MG63 (cell line): ENCODE measurements around the gene RBPJ. TPM values are rescaled to one million over a fixed set of nuclear protein-coding genes. Genes with fewer than 3 reads are reported as not detected.
A peak's percentile ranks its signal among the peaks of the same experiment; 100 is the strongest.
"Not testable (repeated sequence)": the region's sequence is repeated elsewhere in the genome, so short reads cannot be mapped to it uniquely, and the experiment has no call there.

Experiments
- DNase-seq: peaks from one replicate; pipeline ENCODE4 v3.0.0-alpha.2; 2020
- H3K27me3 ChIP-seq: fragments of 250-450 bp; sonication (Bioruptor Pico); 2 replicates; pipeline ENCODE4 v1.5.1; 2020; ENCODE audit warnings: mild to moderate bottlenecking, moderate library complexity
- H3K36me3 ChIP-seq: fragments of 250-450 bp; sonication (Bioruptor Pico); 2 replicates; pipeline ENCODE4 v1.5.1; 2020; ENCODE audit warnings: mild to moderate bottlenecking, moderate library complexity
- H3K4me3 ChIP-seq: fragments of 250-450 bp; sonication (Bioruptor Pico); 2 replicates; pipeline ENCODE4 v1.5.1; 2020; ENCODE audit warnings: mild to moderate bottlenecking, moderate library complexity
- H3K9me3 ChIP-seq: fragments of 250-450 bp; sonication (Bioruptor Pico); 2 replicates; pipeline ENCODE4 v1.5.1; 2020; ENCODE audit warnings: mild to moderate bottlenecking, moderate library complexity
- total RNA-seq: library from RNA; depleted of rRNA; stranded (reverse); fragments of >200 nt; shearing (Covaris generic); gene quantifications from 2 replicates; pipeline ENCODE4 v1.2.3, GENCODE V29; 2014; ENCODE audit warnings: low replicate concordance

The RBPJ gene
- total RNA-seq, 1 experiment from 2014 or later = 50.7 TPM

GRCh38 chr4:26355392-26356052, 34.7 kb downstream of the RBPJ start:
- no peak for DNase-seq
- Histone ChIP-seq H3K27me3 (no peaks in the 10 kb centered on the region), H3K36me3 (peaks cover 2% of the 10 kb centered on the region; the same call in 1 of the 2 replicates), H3K9me3 (no peaks in the 10 kb centered on the region), H3K4me3 (no peak overlapping the region)

GRCh38 chr4:26356081-26356501, 35.3 kb downstream of the RBPJ start:
- H3K36me3 ChIP-seq = peaks cover 2% of the 10 kb centered on the region; the same call in 1 of the 2 replicates

GRCh38 chr4:26359521-26359920, 38.7 kb downstream of the RBPJ start:
- not testable (repeated sequence) for H3K27me3 ChIP-seq, H3K9me3 ChIP-seq, H3K36me3 ChIP-seq
- peak overlapping the region; percentile 31 for H3K4me3 ChIP-seq
- DNase-seq = peak; percentile 44

More at GRCh38 chr4:26356081-26356501, 35.3 kb downstream of the RBPJ start:
- no peak overlapping the region for H3K4me3 ChIP-seq
- no peak for DNase-seq
- no peaks in the 10 kb centered on the region for H3K9me3 ChIP-seq
- H3K27me3 ChIP-seq = no peaks in the 10 kb centered on the region

DNA sequence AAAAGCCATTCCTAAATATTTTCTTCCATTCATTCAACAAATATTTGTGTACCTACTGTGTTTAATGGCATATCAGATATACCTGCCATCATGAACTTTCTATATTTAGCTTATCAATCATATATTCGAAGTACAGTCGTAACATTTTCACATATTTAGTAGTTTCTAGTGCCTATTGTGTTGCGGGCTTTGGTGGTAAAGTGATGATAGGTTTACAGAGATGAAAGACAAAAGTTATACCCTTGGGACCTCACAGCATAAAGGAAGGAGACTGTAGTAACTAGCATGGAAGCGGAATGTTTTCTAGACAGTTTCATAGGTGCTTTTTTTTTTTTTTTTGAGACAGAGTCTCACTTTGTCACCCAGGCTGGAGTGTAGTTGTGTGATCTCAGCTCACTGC, 39.5 kb downstream of the RBPJ start:
- no peaks in the 10 kb centered on the region for H3K27me3 ChIP-seq
- peaks cover 2% of the 10 kb centered on the region; the same call in 1 of the 2 replicates for H3K36me3 ChIP-seq
- H3K4me3 ChIP-seq = no peak overlapping the region
- no peaks in the 10 kb centered on the region for H3K9me3 ChIP-seq
- DNase-seq = no peak

DNA sequence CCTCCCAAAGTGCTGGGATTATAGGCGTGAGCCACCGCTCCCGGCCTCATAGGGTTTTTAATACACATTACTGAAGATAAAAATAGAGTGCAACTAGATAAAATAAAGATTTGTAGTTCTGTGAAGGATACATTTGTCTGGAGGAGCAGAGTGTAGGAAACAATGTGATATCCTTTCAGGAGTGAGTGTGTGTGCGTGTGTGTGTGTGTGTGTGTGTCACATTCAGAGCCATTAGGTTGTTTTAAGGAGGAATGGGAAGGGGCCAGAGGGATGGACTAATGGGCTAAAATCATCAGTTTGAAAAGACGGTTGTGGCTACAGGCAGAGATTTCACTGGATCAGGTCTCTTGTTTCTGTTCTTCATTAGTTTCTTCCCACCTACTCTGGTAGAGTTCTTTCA, 40.0 kb downstream of the RBPJ start:
- Histone ChIP-seq H3K27me3 (no peaks in the 10 kb centered on the region), H3K36me3 (peaks cover 3% of the 10 kb centered on the region), H3K4me3 (no peak overlapping the region), H3K9me3 (no peaks in the 10 kb centered on the region)
- DNase-seq = no peak

DNA sequence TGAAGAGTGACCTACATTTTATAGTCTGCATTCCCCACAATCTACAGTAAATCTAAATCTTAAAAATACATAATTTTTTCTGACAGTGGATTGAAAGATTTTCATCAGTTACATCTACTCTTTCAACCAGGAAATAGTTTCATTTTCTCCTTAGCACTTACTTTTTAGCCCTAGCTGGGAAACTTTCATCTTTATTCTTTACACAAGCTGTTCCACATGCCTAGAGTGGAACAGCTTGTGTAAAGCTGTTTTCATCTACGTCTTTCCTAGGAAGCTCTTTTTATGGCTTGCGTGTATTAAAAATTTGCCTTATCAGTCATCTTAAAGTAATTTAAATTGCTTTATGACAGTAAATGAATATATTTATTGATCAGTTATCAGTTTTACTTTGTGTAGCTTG, 40.5 kb downstream of the RBPJ start:
- H3K36me3 ChIP-seq = peaks cover 8% of the 10 kb centered on the region
- H3K9me3 ChIP-seq = no peaks in the 10 kb centered on the region
- H3K4me3 ChIP-seq = no peak overlapping the region
- no peak for DNase-seq
- no peaks in the 10 kb centered on the region for H3K27me3 ChIP-seq

- Histone ChIP-seq H3K27me3 (no peaks in the 10 kb centered on the region), H3K9me3 (no peaks in the 10 kb centered on the region), H3K4me3 (no peak overlapping the region), H3K36me3 (peaks cover 21% of the 10 kb centered on the region)
- no peak for DNase-seq
Measured at GRCh38 chr4:26362745-26363439, 42.1 kb downstream of the RBPJ start.

GRCh38 chr4:26365537-26366150, 44.8 kb downstream of the RBPJ start:
- Histone ChIP-seq H3K27me3 (no peaks in the 10 kb centered on the region), H3K9me3 (no peaks in the 10 kb centered on the region), H3K36me3 (peaks cover 34% of the 10 kb centered on the region), H3K4me3 (no peak overlapping the region)
- DNase-seq = no peak

GRCh38 chr4:26367811-26368210, 47.0 kb downstream of the RBPJ start:
- Histone ChIP-seq H3K36me3 (peaks cover 36% of the 10 kb centered on the region), H3K4me3 (no peak overlapping the region), H3K9me3 (no peaks in the 10 kb centered on the region), H3K27me3 (no peaks in the 10 kb centered on the region)
- DNase-seq = no peak

DNA sequence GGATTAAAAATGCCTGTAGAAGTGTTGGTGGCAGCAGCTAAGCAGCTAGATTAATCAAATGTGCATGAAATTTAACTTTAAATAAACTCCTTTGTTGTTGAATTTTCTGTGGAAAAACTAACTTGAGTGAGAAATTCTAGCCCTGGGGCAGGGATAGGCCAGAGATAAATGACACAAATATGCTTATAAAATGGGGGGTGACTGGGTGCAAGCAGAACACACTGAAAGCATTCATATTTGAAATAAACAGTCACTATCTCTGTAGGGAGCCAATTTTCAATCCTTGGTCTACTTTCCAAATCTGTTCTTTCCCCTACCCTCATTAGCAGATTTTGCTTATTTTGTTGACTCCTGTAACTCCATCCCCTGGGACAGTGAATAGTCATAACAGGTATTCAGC, 47.9 kb downstream of the RBPJ start:
- H3K27me3 ChIP-seq = no peaks in the 10 kb centered on the region
- peaks cover 39% of the 10 kb centered on the region for H3K36me3 ChIP-seq
- no peak overlapping the region for H3K4me3 ChIP-seq
- no peaks in the 10 kb centered on the region for H3K9me3 ChIP-seq
- no peak for DNase-seq

GRCh38 chr4:26369132-26369531, 48.3 kb downstream of the RBPJ start:
- Histone ChIP-seq H3K36me3 (peaks cover 39% of the 10 kb centered on the region), H3K9me3 (no peaks in the 10 kb centered on the region), H3K4me3 (no peak overlapping the region), H3K27me3 (no peaks in the 10 kb centered on the region)
- DNase-seq = no peak

GRCh38 chr4:26369581-26369980, 48.8 kb downstream of the RBPJ start:
- no peaks in the 10 kb centered on the region for H3K27me3 ChIP-seq
- H3K9me3 ChIP-seq = no peaks in the 10 kb centered on the region
- DNase-seq = no peak
- no peak overlapping the region for H3K4me3 ChIP-seq
- H3K36me3 ChIP-seq = peaks cover 39% of the 10 kb centered on the region

DNA sequence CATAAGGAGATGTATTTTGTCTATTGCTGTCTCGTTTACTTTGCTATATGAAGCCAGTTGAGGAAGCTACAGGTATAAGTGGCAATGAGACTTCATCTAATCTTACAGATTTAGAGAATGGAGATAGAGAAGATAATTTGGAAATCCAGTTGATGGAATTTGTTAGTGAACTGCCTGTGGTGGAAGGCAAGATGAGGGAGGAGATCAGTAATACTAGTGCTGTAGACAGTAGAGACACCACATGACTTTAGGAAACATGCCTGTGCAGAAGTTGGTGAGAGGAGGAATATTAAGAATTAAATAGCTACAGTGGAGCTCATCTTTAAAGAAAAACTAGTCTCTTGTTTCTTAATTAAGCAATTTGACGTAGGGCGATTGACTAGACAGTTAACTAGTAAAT, 51.3 kb downstream of the RBPJ start:
- DNase-seq = no peak
- H3K4me3 ChIP-seq = no peak overlapping the region
- no peaks in the 10 kb centered on the region for H3K9me3 ChIP-seq
- peaks cover 27% of the 10 kb centered on the region for H3K36me3 ChIP-seq
- no peaks in the 10 kb centered on the region for H3K27me3 ChIP-seq

- H3K9me3 ChIP-seq = no peaks in the 10 kb centered on the region
- DNase-seq = no peak
Measured at GRCh38 chr4:26372525-26373172, 51.8 kb downstream of the RBPJ start.

GRCh38 chr4:26375551-26375950, 54.7 kb downstream of the RBPJ start:
- Histone ChIP-seq H3K27me3 (no peaks in the 10 kb centered on the region), H3K4me3 (no peak overlapping the region), H3K36me3 (peaks cover 11% of the 10 kb centered on the region), H3K9me3 (no peaks in the 10 kb centered on the region)
- no peak for DNase-seq

More at GRCh38 chr4:26372525-26373172, 51.8 kb downstream of the RBPJ start:
- Histone ChIP-seq H3K27me3 (no peaks in the 10 kb centered on the region), H3K36me3 (peaks cover 23% of the 10 kb centered on the region), H3K4me3 (no peak overlapping the region)

DNA sequence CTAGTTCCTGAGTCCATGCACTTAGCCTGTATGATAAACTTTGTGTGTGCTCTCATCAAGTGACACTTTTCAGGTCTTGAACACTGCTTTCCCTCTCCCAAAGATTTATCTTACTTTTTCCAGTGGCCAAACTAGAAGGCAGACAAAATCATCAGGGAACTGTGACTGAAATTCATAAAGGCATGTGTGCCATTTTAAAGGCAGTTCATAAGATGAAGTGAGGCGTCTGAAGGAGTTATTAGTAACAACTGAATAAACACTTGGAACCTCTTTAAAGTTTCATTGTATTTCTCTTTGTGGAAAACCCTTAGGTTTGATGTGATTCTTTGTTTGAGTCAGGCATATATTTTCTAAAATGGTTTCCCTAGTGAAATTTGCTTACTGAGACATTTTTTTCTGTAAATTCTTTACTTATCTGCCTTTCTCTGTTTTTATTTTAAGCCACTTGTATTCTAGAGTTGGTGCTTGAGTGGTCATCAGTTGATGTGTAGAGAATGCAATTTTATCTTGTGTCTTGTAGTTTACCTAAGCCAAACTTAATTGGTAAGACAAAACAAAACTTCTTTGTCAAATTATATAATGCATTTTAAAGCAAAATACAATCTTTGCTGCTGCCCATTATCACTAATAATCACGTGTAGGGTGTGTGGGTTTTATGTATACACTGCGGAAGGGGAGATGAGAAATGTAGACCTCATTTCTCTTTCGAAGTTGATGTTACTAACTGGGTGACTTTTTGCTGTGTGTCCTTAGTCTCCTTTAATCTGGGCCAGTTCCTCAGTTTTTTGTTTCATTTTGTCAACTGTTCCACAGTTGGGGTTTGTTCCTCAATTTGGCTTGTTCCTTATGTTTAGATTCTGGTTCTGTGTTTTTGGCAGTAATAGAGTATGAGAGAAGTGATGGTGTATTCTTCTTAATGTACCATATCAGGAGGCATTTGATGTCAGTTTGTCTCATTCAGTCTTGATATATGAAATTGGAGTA, 56.8 kb downstream of the RBPJ start:
- peaks cover 9% of the 10 kb centered on the region; the same call in 1 of the 2 replicates for H3K36me3 ChIP-seq
- no peak for DNase-seq
- H3K27me3 ChIP-seq = no peaks in the 10 kb centered on the region
- no peaks in the 10 kb centered on the region for H3K9me3 ChIP-seq
- H3K4me3 ChIP-seq = no peak overlapping the region
